Activated CD4-positive, CD25-positive, alpha-beta regulatory T cell treated with anti-CD3 and anti-CD28 coated beads, Interleukin-2, amount 50 U/mL, for 16 hours (primary cell): ENCODE results near the gene LAMB2.

Experiments
- DNase-seq: peaks from one replicate; pipeline ENCODE4 v3.0.0-alpha.2; 2020; ENCODE audit warnings: low read depth, low spot score

LAMB2 gene

GRCh38 chr3:49076116-49076515, 56.7 kb downstream of the LAMB2 start:
- no peak for DNase-seq
